HCT116 (cell line): ENCODE measurements around the gene MAP2K1. TPM values are rescaled to one million over a fixed set of nuclear protein-coding genes. Genes with fewer than 3 reads are reported as not detected.

Experiments
- ATAC-seq: fragments of 200-7000 bp; cut with Tn5 transposase; 2 replicates; pipeline ENCODE4 v1.9.1; 2020; ENCODE audit warnings: mild to moderate bottlenecking, moderate library complexity
- BruUV-seq: library from RNA; stranded (reverse); fragments of 400-500 nt; replicated peaks from 2 replicates; lab custom pipeline; 2021; lab: Mats Ljungman, UMichigan
- CTCF ChIA-PET: fragments of 300-600 bp; sonication (Branson Sonifier 250); formaldehyde crosslinking; loops from one replicate; lab custom pipeline; 2021; ENCODE audit warnings: antibody characterized with exemption; lab: Charles Lee
- POLR2A ChIA-PET: fragments of 300-600, 350-600 bp; sonication (Branson Sonifier 250); formaldehyde crosslinking; loops from one replicate; lab custom pipeline; 2021; ENCODE audit warnings: antibody characterized with exemption; lab: Charles Lee
- RAD21 ChIA-PET, 2 experiments: fragments of 300-600 bp; sonication (Branson Sonifier 250); formaldehyde crosslinking; loops; one replicate each; lab custom pipeline; 2023; ENCODE audit warnings: low total read pairs in 2 of 2; ENCODE audit not compliant: uncharacterized antibody in 2 of 2, unreplicated experiment in 2 of 2, low non-redundant PET in 1 of 2; lab: Charles Lee
- DNase-seq: peaks from one replicate; pipeline ENCODE4 v3.0.0-alpha.2; 2010; ENCODE audit warnings: low read depth, low spot score
- H2AFZ ChIP-seq: fragments of 200-600 bp; shearing (Covaris generic), sonication (generic); 2 replicates; pipeline ENCODE4 v1.6.1; 2017; ENCODE audit warnings: low read depth, mixed run types, mixed read lengths, antibody characterized with exemption, low read length; ENCODE audit not compliant: poor library complexity, severe bottlenecking
- H3K27ac ChIP-seq: 2 replicates; pipeline ENCODE4 v1.5.1; 2012; ENCODE audit warnings: low read depth, low read length
- H3K27me3 ChIP-seq: fragments of 200-600 bp; sonication (generic); 2 replicates; pipeline ENCODE4 v1.6.1; 2016; ENCODE audit warnings: mixed run types, low read length, mixed read lengths; ENCODE audit not compliant: insufficient read depth
- H3K36me3 ChIP-seq, 2 experiments: fragments of 200-500 bp in 1 of 2; fragments of 200-600 bp in 1 of 2; sonication (Bioruptor generic) in 1 of 2; sonication (generic) in 1 of 2; 2 replicates each; pipeline versions ENCODE4 v1.5.1 to v1.6.1; 2014 to 2016; ENCODE audit warnings: low read length in 2 of 2, inconsistent platforms in 1 of 2, mixed read lengths in 1 of 2, mixed run types in 1 of 2; ENCODE audit not compliant: insufficient read depth in 2 of 2, control insufficient read depth in 1 of 2
- H3K4me1 ChIP-seq, 2 experiments: fragments of 200-600 bp in 1 of 2; sonication (generic) in 1 of 2; 2 replicates each; pipeline versions ENCODE4 v1.5.1 to v1.6.1; 2012 to 2017; ENCODE audit warnings: low read length in 2 of 2, inconsistent platforms in 1 of 2, mild to moderate bottlenecking in 1 of 2, mixed read lengths in 1 of 2, mixed run types in 1 of 2, moderate library complexity in 1 of 2; ENCODE audit not compliant: insufficient read depth in 2 of 2, control insufficient read depth in 1 of 2
- H3K4me2 ChIP-seq: fragments of 200-600 bp; sonication (generic); 2 replicates; pipeline ENCODE4 v1.6.1; 2017; ENCODE audit warnings: mixed run types, low read length, mixed read lengths
- H3K4me3 ChIP-seq, 2 experiments: fragments of 200-600 bp in 1 of 2; sonication (generic) in 1 of 2; replicated peaks in 1 of 2; 2 replicates each; pipeline ENCODE4 v1.5.1; 2011 to 2016; ENCODE audit warnings: low read length in 2 of 2, control low read depth in 1 of 2, low read depth in 1 of 2, mild to moderate bottlenecking in 1 of 2, mixed read lengths in 1 of 2, mixed run types in 1 of 2
- H3K79me2 ChIP-seq: fragments of 200-600 bp; sonication (generic); 2 replicates; pipeline ENCODE4 v1.6.1; 2017; ENCODE audit warnings: mild to moderate bottlenecking, mixed run types, low read length, moderate library complexity, mixed read lengths; ENCODE audit not compliant: insufficient read depth
- H3K9ac ChIP-seq: fragments of 200-600 bp; sonication (generic); 2 replicates; pipeline ENCODE4 v1.6.1; 2016; ENCODE audit warnings: low read length, mixed read lengths
- H3K9me2 ChIP-seq: fragments of 200-600 bp; sonication (generic), shearing (Covaris generic); 2 replicates; pipeline ENCODE4 v1.6.1; 2017; ENCODE audit warnings: mixed run types, mild to moderate bottlenecking, moderate library complexity; ENCODE audit not compliant: insufficient read depth
- H3K9me3 ChIP-seq, 2 experiments: fragments of 200-500 bp in 1 of 2; fragments of 200-600 bp in 1 of 2; sonication (Bioruptor generic) in 1 of 2; sonication (generic) in 1 of 2; 2 replicates each; pipeline ENCODE4 v1.6.1; 2014 to 2017; ENCODE audit warnings: low read length in 2 of 2, mixed read lengths in 2 of 2, inconsistent platforms in 1 of 2, low read depth in 1 of 2, mild to moderate bottlenecking in 1 of 2, mixed run types in 1 of 2, moderate library complexity in 1 of 2; ENCODE audit not compliant: control insufficient read depth in 1 of 2, insufficient read depth in 1 of 2
- H4K20me1 ChIP-seq: fragments of 200-600 bp; sonication (generic), shearing (Covaris generic); 2 replicates; pipeline ENCODE4 v1.6.1; 2017; ENCODE audit warnings: mixed run types, mild to moderate bottlenecking, moderate library complexity; ENCODE audit not compliant: insufficient read depth
- ATF3 ChIP-seq: IDR thresholded peaks from 2 replicates; pipeline ENCODE4 v1.6.1; 2012
- CBX3 ChIP-seq: IDR thresholded peaks from 2 replicates; pipeline ENCODE4 v1.6.1; 2012; ENCODE audit warnings: low read depth
- CTCF ChIP-seq, 3 experiments: fragments of 200-600 bp in 1 of 3; sonication (generic) in 1 of 3; IDR thresholded peaks in 2 of 3; conservative IDR thresholded peaks in 1 of 3; 2 replicates each; pipeline ENCODE4 v1.5.1; 2012 to 2017; ENCODE audit warnings: low read depth in 2 of 3, low read length in 2 of 3, antibody characterized with exemption in 1 of 3, borderline replicate concordance in 1 of 3, control low read depth in 1 of 3, mild to moderate bottlenecking in 1 of 3, mixed read lengths in 1 of 3, mixed run types in 1 of 3, moderate library complexity in 1 of 3; ENCODE audit not compliant: insufficient read depth in 1 of 3
- EGR1 ChIP-seq: IDR thresholded peaks from 2 replicates; pipeline ENCODE4 v1.6.1; 2012; ENCODE audit warnings: low read depth
- EZH2 ChIP-seq: fragments of 200-600 bp; sonication (generic); IDR thresholded peaks from 2 replicates; pipeline ENCODE4 v1.6.1; 2017; ENCODE audit warnings: antibody characterized with exemption, mixed run types
- RAD21 ChIP-seq: IDR thresholded peaks from 2 replicates; pipeline ENCODE4 v1.6.1; 2012; ENCODE audit warnings: low read depth, mild to moderate bottlenecking
- REST ChIP-seq: IDR thresholded peaks from 2 replicates; pipeline ENCODE4 v1.6.1; 2012; ENCODE audit warnings: low read depth
- TCF7L2 ChIP-seq: IDR thresholded peaks from 2 replicates; pipeline ENCODE4 v1.7.0; 2011; ENCODE audit warnings: borderline replicate concordance, inconsistent platforms; ENCODE audit not compliant: insufficient read depth, insufficient read length; ENCODE audit errors: extremely low read depth
- YY1 ChIP-seq: IDR thresholded peaks from 2 replicates; pipeline ENCODE4 v1.6.1; 2011; ENCODE audit warnings: low read length, low read depth, moderate library complexity, mild to moderate bottlenecking; ENCODE audit not compliant: insufficient replicate concordance; ENCODE audit errors: extremely low read depth
- ZBTB33 ChIP-seq: IDR thresholded peaks from 2 replicates; pipeline ENCODE4 v1.6.1; 2011; ENCODE audit warnings: mild to moderate bottlenecking, low read length, moderate library complexity; ENCODE audit not compliant: insufficient replicate concordance; ENCODE audit errors: extremely low read depth
- ZNF274 ChIP-seq: fragments of 200-500 bp; sonication (Bioruptor generic); IDR thresholded peaks from 2 replicates; pipeline ENCODE4 v1.6.1; 2014; ENCODE audit warnings: mild to moderate bottlenecking, low read depth, low read length, inconsistent platforms
- intact Hi-C: fragments of 100-400 bp; cut with micrococcal nuclease; formaldehyde crosslinking; loops from 2 replicates; pipeline ENCODE4 v1.10.0; 2022
- total RNA-seq: library from RNA; stranded (reverse); gene quantifications from one replicate; pipeline ENCODE4 v1.2.1, GENCODE V29; 2021; ENCODE audit not compliant: unreplicated experiment

Gene MAP2K1
- total RNA-seq, 1 experiment from 2014 or later: 52.3 TPM

- no peak for TF ChIP-seq REST
Measured at GRCh38 chr15:66411190-66411589, 24.5 kb downstream of the MAP2K1 start (continued).

GRCh38 chr15:66412220-66412619, 25.5 kb downstream of the MAP2K1 start:
- H3K36me3 ChIP-seq: 0 out of 4 replicates have a peak, but pooled peaks cover 0 to 5% of the 10 kb centered on the region in 2 experiments
- BruUV-seq: no TSS peak
- no peaks in the 10 kb centered on the region for H3K4me1 ChIP-seq
- H3K9me3 ChIP-seq: peaks cover 0 to 7% of the 10 kb centered on the region in 2 experiments; a peak in 2 of 4 replicates
- no peak for DNase-seq
- POLR2A ChIA-PET: interaction anchor here (1.5 kb wide), 1 partner anchor 26 kb away, joined by 4 read pairs; the partner anchor contains the start of gene MAP2K1
- CTCF ChIA-PET: no interaction called here
- peaks cover 93% of the 10 kb centered on the region for H3K79me2 ChIP-seq
- no peak overlapping the region for H3K4me2 ChIP-seq
- intact Hi-C loops: no loop called here
- H3K9ac ChIP-seq: no peak overlapping the region
- no peak overlapping the region for H2AFZ ChIP-seq
- no peaks in the 10 kb centered on the region for H3K9me2 ChIP-seq
- no peak overlapping the region for H3K4me3 ChIP-seq
- RAD21 ChIA-PET: no interaction called here
- no peaks in the 10 kb centered on the region for H4K20me1 ChIP-seq
- no peaks in the 10 kb centered on the region for H3K27me3 ChIP-seq
- no peak for ATAC-seq
- H3K27ac ChIP-seq: no peak overlapping the region
- no peak for TF ChIP-seq EZH2
- TF ChIP-seq ZBTB33: no peak
- TF ChIP-seq CBX3: no peak
- no peak for TF ChIP-seq CTCF (IDR thresholded peaks at IDR 0.05 in 2 of 3, conservative IDR thresholded peaks at IDR 0.05 in 1 of 3; ENCODE audit: borderline replicate concordance in 1 of 3, insufficient read depth in 1 of 3, low read depth in 2 of 3, low read length in 2 of 3)
- no peak for TF ChIP-seq EGR1
- no peak for TF ChIP-seq TCF7L2
- no peak for TF ChIP-seq REST
- no peak for TF ChIP-seq ATF3
- no peak for TF ChIP-seq RAD21
- no peak for TF ChIP-seq YY1
- no peak for TF ChIP-seq ZNF274
